ENCODE results near the gene C9orf43.

- TF ChIP-seq JUNB (IDR thresholded peaks at IDR 0.05; ENCODE audit: unreplicated experiment) (no peak), EZH2phosphoT487 (IDR thresholded peaks at IDR 0.05; ENCODE audit: unreplicated experiment) (no peak), STAT1 (IDR thresholded peaks at IDR 0.05; ENCODE audit: unreplicated experiment) (no peak), CTCF (conservative IDR thresholded peaks at IDR 0.05; ENCODE audit: low read depth in 2 of 2) (no peak), POLR2AphosphoS5 (IDR thresholded peaks at IDR 0.05; ENCODE audit: low read depth) (peak; percentile 88)
Observed at GRCh38 chr9:113376634-113377567, 33.6 kb upstream of the C9orf43 start, which contains the start of gene HDHD3.
